H1 (cell line): ENCODE measurements around the gene ADRM1. TPM values are rescaled to one million over a fixed set of nuclear protein-coding genes. Genes with fewer than 3 reads are reported as not detected.

ENCODE experiments used
- CTCF ChIA-PET: fragments of 300-600 bp; sonication (Branson Sonifier 250); formaldehyde crosslinking; loops from one replicate; lab custom pipeline; 2021; ENCODE audit not compliant: partially characterized antibody; lab: Charles Lee
- POLR2A ChIA-PET: fragments of 300-600 bp; sonication (Branson Sonifier 250); formaldehyde crosslinking; loops from one replicate; lab custom pipeline; 2021; ENCODE audit warnings: inconsistent platforms; ENCODE audit not compliant: partially characterized antibody; lab: Charles Lee
- DNase-seq, 2 experiments: peaks; one replicate each; pipeline versions ENCODE4 v3.0.0 to v3.0.0-alpha.2; 2010 to 2022; ENCODE audit warnings: low spot score in 2 of 2, low read depth in 1 of 2, mixed read lengths in 1 of 2
- FAIRE-seq: peaks from 2 replicates; lab custom pipeline; 2011; peaks lifted over from hg19 to GRCh38; lab: Jason Lieb, UNC
- H2AFZ ChIP-seq: 2 replicates; pipeline ENCODE4 v1.8.1; 2012; ENCODE audit warnings: low read length, inconsistent platforms
- H2AK5ac ChIP-seq: 2 replicates; pipeline ENCODE4 v1.6.1; 2013; ENCODE audit warnings: low read depth, low read length
- H2BK120ac ChIP-seq: replicated peaks from 2 replicates; pipeline ENCODE3; 2013; ENCODE audit warnings: low read depth, low read length, inconsistent platforms
- H2BK12ac ChIP-seq: 2 replicates; pipeline ENCODE4 v1.6.1; 2013; ENCODE audit warnings: low read depth, low read length
- H2BK15ac ChIP-seq: 2 replicates; pipeline ENCODE4 v1.6.1; 2013; ENCODE audit warnings: low read length
- H2BK20ac ChIP-seq: 2 replicates; pipeline ENCODE4 v1.6.1; 2013; ENCODE audit warnings: low read length
- H2BK5ac ChIP-seq: 2 replicates; pipeline ENCODE4 v1.6.1; 2013; ENCODE audit warnings: low read depth, low read length
- H3K14ac ChIP-seq: 2 replicates; pipeline ENCODE4 v1.6.1; 2013; ENCODE audit warnings: inconsistent platforms; ENCODE audit not compliant: insufficient read length
- H3K18ac ChIP-seq: 2 replicates; pipeline ENCODE4 v1.6.1; 2013; ENCODE audit warnings: low read length; ENCODE audit errors: extremely low read depth
- H3K23ac ChIP-seq: 2 replicates; pipeline ENCODE4 v1.6.1; 2013; ENCODE audit warnings: inconsistent platforms; ENCODE audit not compliant: insufficient read length
- H3K23me2 ChIP-seq: 2 replicates; pipeline ENCODE4 v1.6.1; 2013; ENCODE audit warnings: low read depth, low read length
- H3K27ac ChIP-seq: 2 replicates; pipeline ENCODE4 v1.6.1; 2011; ENCODE audit warnings: low read depth, low read length, inconsistent platforms
- H3K27me3 ChIP-seq, 4 experiments: replicated peaks in 1 of 4; 1 replicate in 1 of 4; 2 replicates in 3 of 4; pipeline versions ENCODE4 v1.6.1 to v1.8.1; 2011 to 2013; ENCODE audit warnings: low read length in 3 of 4, mild to moderate bottlenecking in 3 of 4, inconsistent platforms in 2 of 4, mixed read lengths in 2 of 4, moderate library complexity in 1 of 4; ENCODE audit not compliant: control insufficient read depth in 3 of 4, insufficient read depth in 3 of 4; ENCODE audit errors: extremely low read depth in 1 of 4
- H3K36me3 ChIP-seq, 4 experiments: 2 replicates each; pipeline versions ENCODE4 v1.6.1 to v1.8.1; 2011 to 2013; ENCODE audit warnings: mild to moderate bottlenecking in 4 of 4, low read length in 3 of 4, moderate library complexity in 2 of 4, control low read depth in 1 of 4, inconsistent platforms in 1 of 4; ENCODE audit not compliant: insufficient read depth in 4 of 4, control insufficient read depth in 2 of 4
- H3K4ac ChIP-seq: replicated peaks from 2 replicates; pipeline ENCODE3; 2013; ENCODE audit warnings: low read length, low read depth, mixed read lengths, inconsistent platforms; ENCODE audit not compliant: insufficient read length
- H3K4me1 ChIP-seq, 4 experiments: replicated peaks in 1 of 4; 1 replicate in 1 of 4; 2 replicates in 3 of 4; pipeline versions ENCODE4 v1.6.1 to v1.8.1; 2011 to 2013; ENCODE audit warnings: low read length in 3 of 4, inconsistent platforms in 2 of 4, mixed read lengths in 1 of 4; ENCODE audit not compliant: insufficient read depth in 4 of 4, control insufficient read depth in 3 of 4
- H3K4me2 ChIP-seq, 2 experiments: 2 replicates each; pipeline versions ENCODE4 v1.6.1 to v1.8.1; 2011 to 2013; ENCODE audit warnings: low read depth in 2 of 2, low read length in 2 of 2, control low read depth in 1 of 2, inconsistent platforms in 1 of 2, mild to moderate bottlenecking in 1 of 2; ENCODE audit not compliant: insufficient read depth in 1 of 2
- H3K4me3 ChIP-seq, 4 experiments: fragments of 200-600, 300-600 bp in 1 of 4; sonication (generic), shearing (Covaris generic), sonication (Bioruptor Twin) in 1 of 4; 2 replicates each; pipeline versions ENCODE4 v1.5.1 to v1.8.1; 2011 to 2016; ENCODE audit warnings: low read length in 4 of 4, low read depth in 3 of 4, control low read depth in 2 of 4, inconsistent platforms in 2 of 4, mild to moderate bottlenecking in 2 of 4, mixed read lengths in 1 of 4, moderate library complexity in 1 of 4; ENCODE audit not compliant: insufficient read depth in 2 of 4; ENCODE audit errors: extremely low read depth in 1 of 4
- H3K56ac ChIP-seq: replicated peaks from 2 replicates; pipeline ENCODE3; 2013; ENCODE audit warnings: low read depth, mild to moderate bottlenecking, mixed read lengths, low read length, inconsistent platforms; ENCODE audit not compliant: insufficient read length
- H3K79me1 ChIP-seq: 2 replicates; pipeline ENCODE4 v1.6.1; 2013; ENCODE audit warnings: low read depth, low read length, control low read depth
- H3K79me2 ChIP-seq, 2 experiments: 2 replicates each; pipeline versions ENCODE4 v1.6.1 to v1.8.1; 2012 to 2013; ENCODE audit warnings: low read length in 2 of 2, mild to moderate bottlenecking in 2 of 2, inconsistent platforms in 1 of 2; ENCODE audit not compliant: insufficient read depth in 2 of 2, control insufficient read depth in 1 of 2
- H3K9ac ChIP-seq, 4 experiments: replicated peaks in 1 of 4; 1 replicate in 1 of 4; 2 replicates in 3 of 4; pipeline versions ENCODE4 v1.6.1 to v1.8.1; 2011 to 2013; ENCODE audit warnings: low read depth in 3 of 4, low read length in 3 of 4, control low read depth in 2 of 4, mild to moderate bottlenecking in 2 of 4, moderate library complexity in 2 of 4, inconsistent platforms in 1 of 4; ENCODE audit errors: extremely low read depth in 1 of 4
- H3K9me3 ChIP-seq, 2 experiments: 2 replicates each; pipeline versions ENCODE4 v1.6.1 to v1.8.1; 2012 to 2013; ENCODE audit warnings: mild to moderate bottlenecking in 2 of 2, moderate library complexity in 2 of 2, control low read depth in 1 of 2, inconsistent platforms in 1 of 2, low read depth in 1 of 2, low read length in 1 of 2, mixed read lengths in 1 of 2; ENCODE audit not compliant: insufficient read depth in 2 of 2
- H4K20me1 ChIP-seq, 2 experiments: replicated peaks in 1 of 2; 2 replicates each; pipeline versions ENCODE3 to v1.8.1; 2011 to 2013; ENCODE audit warnings: inconsistent platforms in 2 of 2, low read length in 2 of 2, mild to moderate bottlenecking in 1 of 2; ENCODE audit not compliant: insufficient read depth in 2 of 2, control insufficient read depth in 1 of 2
- H4K5ac ChIP-seq: 2 replicates; pipeline ENCODE4 v1.6.1; 2013; ENCODE audit warnings: low read length, low read depth, mixed read lengths, inconsistent platforms; ENCODE audit not compliant: insufficient read length
- H4K8ac ChIP-seq: 2 replicates; pipeline ENCODE4 v1.8.0; 2013; ENCODE audit warnings: mild to moderate bottlenecking, moderate library complexity, low read length, inconsistent platforms; ENCODE audit not compliant: insufficient read depth; ENCODE audit errors: extremely low read depth
- H4K91ac ChIP-seq: replicated peaks from 2 replicates; pipeline ENCODE3; 2013; ENCODE audit warnings: low read length, mixed read lengths, inconsistent platforms; ENCODE audit not compliant: insufficient read length
- BCL11A ChIP-seq, 2 experiments: IDR thresholded peaks; one replicate each; pipeline ENCODE4 v1.6.1; 2011; ENCODE audit warnings: low read depth in 2 of 2, low read length in 2 of 2, mild to moderate bottlenecking in 2 of 2
- CBX5 ChIP-seq: fragments of 300-800, 300-1000 bp; sonication (generic); IDR thresholded peaks from 2 replicates; pipeline ENCODE4 v1.7.1; 2016; ENCODE audit warnings: antibody characterized with exemption, low read length, low read depth
- CHD2 ChIP-seq: IDR thresholded peaks from 2 replicates; pipeline ENCODE4 v1.6.1; 2012; ENCODE audit warnings: low read length, improper control_type of control experiment
- GTF2F1 ChIP-seq: IDR thresholded peaks from 2 replicates; pipeline ENCODE4 v1.6.1; 2012; ENCODE audit warnings: low read depth, low read length, improper control_type of control experiment, borderline replicate concordance
- JUND ChIP-seq: IDR thresholded peaks from 2 replicates; pipeline ENCODE4 v1.6.1; 2011; ENCODE audit warnings: mild to moderate bottlenecking, improper control_type of control experiment, low read length
- KDM1A ChIP-seq: fragments of 200-600, 300-600 bp; sonication (generic); IDR thresholded peaks from 2 replicates; pipeline ENCODE4 v1.7.1; 2016; ENCODE audit warnings: mild to moderate bottlenecking, low read length, borderline replicate concordance
- KDM5A ChIP-seq: fragments of 200-600 bp; IDR thresholded peaks from 2 replicates; pipeline ENCODE4 v1.7.1; 2012; ENCODE audit warnings: mild to moderate bottlenecking, low read length, inconsistent platforms, mixed read lengths
- NRF1 ChIP-seq: IDR thresholded peaks from 2 replicates; pipeline ENCODE4 v1.6.1; 2011; ENCODE audit warnings: mild to moderate bottlenecking, low read depth, low read length, improper control_type of control experiment
- RBBP5 ChIP-seq: IDR thresholded peaks from 2 replicates; pipeline ENCODE4 v1.7.1; 2012; ENCODE audit warnings: low read depth, mild to moderate bottlenecking, inconsistent platforms, low read length, moderate library complexity, borderline replicate concordance
- SP1 ChIP-seq: IDR thresholded peaks from 2 replicates; pipeline ENCODE4 v1.6.1; 2011; ENCODE audit warnings: low read depth, low read length
- SP2 ChIP-seq: IDR thresholded peaks from 2 replicates; pipeline ENCODE4 v1.6.1; 2012; ENCODE audit warnings: mild to moderate bottlenecking, low read length, inconsistent platforms
- TAF1 ChIP-seq: IDR thresholded peaks from 2 replicates; pipeline ENCODE4 v1.6.1; 2011; ENCODE audit warnings: mild to moderate bottlenecking, low read depth, low read length
- TAF7 ChIP-seq: optimal IDR thresholded peaks from 2 replicates; pipeline ENCODE3; 2011; ENCODE audit warnings: low read depth, mild to moderate bottlenecking, inconsistent platforms, low read length, moderate library complexity, borderline replicate concordance
- WGBS, 2 experiments: shearing (Covaris generic) in 1 of 2; methylation state at CpG; one replicate each; pipeline versions ENCODE4 v1.1.6 to v1.1.7; 2013 to 2015; ENCODE audit warnings: low lambda C conversion rate in 2 of 2, mixed read lengths in 2 of 2, inconsistent platforms in 1 of 2, low coverage in 1 of 2, missing lambda C conversion rate in 1 of 2; ENCODE audit not compliant: insufficient replicate concordance in 2 of 2, insufficient coverage in 1 of 2, insufficient read length in 1 of 2; ENCODE audit errors: extremely low coverage in 1 of 2, missing lambda C conversion rate in 1 of 2; 5-methylcytosine and 5-hydroxymethylcytosine counted together
- polyA plus RNA-seq, 7 experiments: library from polyadenylated mRNA; depleted of rRNA in 3 of 7; stranded (reverse) in 5 of 7; unstranded in 2 of 7; fragments of >200 nt in 5 of 7; fragments of 200-250 nt in 2 of 7; gene quantifications; 1 replicate in 5 of 7; 2 replicates in 1 of 7; 4 replicates in 1 of 7; pipeline versions ENCODE4 v1.2.1 to v1.2.3, GENCODE V29; 2011 to 2013; ENCODE audit warnings: missing spikeins in 2 of 7, mixed read lengths in 2 of 7
- total RNA-seq: library from RNA; stranded (reverse); fragmentation: NEBNext Ultra II Directional; extraction: Animal tissue kit (Norgen Biotek cat#: 25700); gene quantifications from 2 replicates; pipeline ENCODE4 v1.2.1, GENCODE V29; 2021

Gene ADRM1
- total and polyA plus RNA-seq, 2 of the 8 experiments (the other 6 are each of a cell fraction or from before 2014, with no cell fraction given) = 126 to 214 TPM

DNA sequence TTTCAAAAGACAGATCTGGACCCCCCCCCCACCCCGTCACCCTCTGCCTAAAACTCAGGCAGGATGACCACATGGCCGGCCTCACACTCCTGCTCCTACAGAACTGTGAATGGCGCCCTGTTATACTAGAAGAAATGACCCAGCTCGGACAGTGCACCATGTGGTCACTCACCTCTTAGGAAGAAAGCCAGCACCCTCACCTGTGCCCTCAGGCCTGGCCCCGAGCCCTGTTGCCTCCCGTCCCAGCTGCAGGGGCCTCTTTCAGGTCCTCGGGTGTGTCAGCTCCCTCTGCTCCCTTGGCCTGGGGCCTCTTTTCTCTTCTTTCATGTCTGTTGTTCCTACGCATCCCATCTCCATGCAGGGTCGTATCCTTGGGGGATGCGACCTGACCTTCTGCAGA is 40.7 kb upstream of the ADRM1 start:
- no peaks in the 10 kb centered on the region for H3K27me3 ChIP-seq
- no peak overlapping the region for H2BK20ac ChIP-seq
- peaks cover 4 to 8% of the 10 kb centered on the region in 2 experiments for H4K20me1 ChIP-seq
- no peak overlapping the region for H4K8ac ChIP-seq
- H3K18ac ChIP-seq = no peak overlapping the region
- H2BK5ac ChIP-seq = no peak overlapping the region
- H3K36me3 ChIP-seq = peaks cover 2 to 24% (median 15%) of the 10 kb centered on the region in 4 experiments; a peak in 6 of 8 replicates
- H2AK5ac ChIP-seq = no peak overlapping the region
- no peak overlapping the region for H3K23ac ChIP-seq
- H3K14ac ChIP-seq = no peak overlapping the region
- H3K23me2 ChIP-seq = no peaks in the 10 kb centered on the region
- H3K4me2 ChIP-seq = no peak overlapping the region
- H3K4ac ChIP-seq = no peak overlapping the region
- H3K4me3 ChIP-seq = no peak overlapping the region
- peaks cover 0 to 2% of the 10 kb centered on the region in 2 experiments; a peak in 2 of 4 replicates for H3K9me3 ChIP-seq
- H2BK120ac ChIP-seq = no peak overlapping the region
- FAIRE-seq (no peak), DNase-seq (no peak)
- peaks cover 5% of the 10 kb centered on the region for H3K79me1 ChIP-seq
- no peak for TF ChIP-seq KDM5A
- TF ChIP-seq RBBP5 = no peak
- TF ChIP-seq CHD2 = no peak
- TF ChIP-seq KDM1A = no peak
- TF ChIP-seq TAF7 = no peak
- no peak for TF ChIP-seq NRF1
- no peak for TF ChIP-seq TAF1
- TF ChIP-seq SP2 = no peak
- no peak for TF ChIP-seq GTF2F1
- TF ChIP-seq JUND = no peak
- no peak for TF ChIP-seq CBX5
- TF ChIP-seq BCL11A (IDR thresholded peaks at IDR 0.05; ENCODE audit: low read depth in 2 of 2, low read length in 2 of 2) = no peak
- TF ChIP-seq SP1 = no peak
- H3K4me1 ChIP-seq = no peaks in the 10 kb centered on the region
- no peak overlapping the region for H3K9ac ChIP-seq
- no peak overlapping the region for H3K27ac ChIP-seq
- H4K5ac ChIP-seq = no peak overlapping the region
- no peak overlapping the region for H4K91ac ChIP-seq
- H3K56ac ChIP-seq = no peak overlapping the region
- H2AFZ ChIP-seq = no peak overlapping the region
- no peak overlapping the region for H2BK15ac ChIP-seq
- 92% methylated on average over 10 of the region's 10 CpGs; no CpG with 5 or more reads in 1 of the 2 experiments for WGBS, 2 experiments
- no peak overlapping the region for H2BK12ac ChIP-seq
- H3K79me2 ChIP-seq = peaks cover 0 to 6% of the 10 kb centered on the region in 2 experiments; a peak in 1 of 4 replicates
- ChIA-PET POLR2A (interaction anchor here (0.9 kb wide), 1 partner anchor 19 kb away, joined by 3 read pairs; no protein-coding TSS in a partner anchor), CTCF (interaction anchor here (1.2 to 1.4 kb wide), 3 partner anchors 29 to 60 kb away, joined by 3 to 5 read pairs (median 4); no protein-coding TSS in a partner anchor)
